ENCODE data around the gene CRACR2B. TPM values are rescaled to one million over a fixed set of nuclear protein-coding genes. Genes with fewer than 3 reads are reported as not detected.

CRACR2B gene
- total RNA-seq, 1 experiment from 2014 or later = 11.8 TPM

DNA sequence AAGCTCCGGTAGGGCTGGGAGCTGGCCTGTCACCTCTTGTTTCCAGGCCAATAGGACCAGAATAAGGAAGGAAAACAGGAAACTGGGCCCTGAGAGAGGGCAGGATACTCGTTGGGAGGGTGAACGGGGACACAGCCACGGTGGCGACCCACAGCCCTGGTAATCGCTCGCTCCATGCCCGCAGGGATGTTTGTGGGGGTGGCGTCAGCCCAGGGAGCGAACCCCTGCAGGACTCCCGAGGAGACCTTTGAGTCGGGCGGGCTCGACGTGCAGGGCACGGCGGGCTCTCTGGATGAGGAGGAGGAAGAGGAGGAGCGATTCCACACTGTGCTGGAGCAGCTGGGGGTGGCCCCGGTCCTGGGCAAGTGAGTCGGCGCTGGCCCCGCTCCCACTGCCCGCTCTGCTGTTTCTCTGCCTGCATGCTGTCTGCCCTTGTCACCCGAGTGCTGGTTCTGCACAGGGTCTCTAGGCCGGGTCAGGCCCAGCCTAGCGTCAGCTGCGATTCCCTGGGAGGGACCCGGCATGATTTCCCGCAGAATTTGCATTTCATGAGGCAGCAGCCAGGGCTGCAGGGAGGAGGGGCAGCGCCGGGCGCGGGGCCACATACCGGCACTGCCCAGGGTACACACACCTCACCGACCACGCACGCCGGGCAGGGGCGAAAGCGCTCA is 1.6 kb downstream of the CRACR2B start:
- H3K27me3 ChIP-seq (ENCODE audit: insufficient read depth, low read length) = no peaks in the 10 kb centered on the region
- BruUV-seq (replicated peaks) = no TSS peak
- POLR2A ChIA-PET = interaction anchor here (2.3 kb wide), 1 partner anchor 10 kb away, joined by 16 read pairs; the partner anchor contains the start of gene PNPLA2
- peaks cover 34 to 57% of the 10 kb centered on the region in 2 experiments for H3K4me1 ChIP-seq (ENCODE audit: control insufficient read depth in 1 of 2, insufficient read depth in 2 of 2, low read length in 2 of 2)
- peak overlapping the region; percentile 22; the same call in 1 of the 2 replicates for H3K27ac ChIP-seq (ENCODE audit: low read depth, low read length)
- CTCF ChIA-PET = no interaction called here
- no peaks in the 10 kb centered on the region for H3K9me3 ChIP-seq (ENCODE audit: control insufficient read depth in 1 of 2, insufficient read depth in 1 of 2, low read depth in 1 of 2, low read length in 2 of 2)
- intact Hi-C loops (cut with micrococcal nuclease) = no loop called here
- TF ChIP-seq TCF7L2 (IDR thresholded peaks at IDR 0.05; ENCODE audit: borderline replicate concordance, extremely low read depth, insufficient read depth, insufficient read length) = no peak
- no peak for TF ChIP-seq ZNF274 (IDR thresholded peaks at IDR 0.05; ENCODE audit: low read depth, low read length)
- no peak for TF ChIP-seq YY1 (IDR thresholded peaks at IDR 0.05; ENCODE audit: extremely low read depth, insufficient replicate concordance, low read depth, low read length)
- TF ChIP-seq EGR1 (IDR thresholded peaks at IDR 0.05; ENCODE audit: low read depth) = no peak
- TF ChIP-seq FOSL1 (IDR thresholded peaks at IDR 0.05; ENCODE audit: low read depth) = no peak
- TF ChIP-seq SIN3A (IDR thresholded peaks at IDR 0.05; ENCODE audit: low read depth) = no peak
- no peak for TF ChIP-seq SRF (IDR thresholded peaks at IDR 0.05; ENCODE audit: low read depth)
- TF ChIP-seq, protein P1, sequence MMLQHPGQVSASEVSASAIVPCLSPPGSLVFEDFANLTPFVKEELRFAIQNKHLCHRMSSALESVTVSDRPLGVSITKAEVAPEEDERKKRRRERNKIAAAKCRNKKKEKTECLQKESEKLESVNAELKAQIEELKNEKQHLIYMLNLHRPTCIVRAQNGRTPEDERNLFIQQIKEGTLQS (IDR thresholded peaks at IDR 0.05) = no peak
- TF ChIP-seq ZFX (IDR thresholded peaks at IDR 0.05) = no peak
- no peak for TF ChIP-seq EZH2phosphoT487 (IDR thresholded peaks at IDR 0.05; ENCODE audit: borderline replicate concordance)
- no peak for TF ChIP-seq POLR2AphosphoS5 (IDR thresholded peaks at IDR 0.05; ENCODE audit: low read depth, low read length)
- TF ChIP-seq RAD21 (IDR thresholded peaks at IDR 0.05; ENCODE audit: low read depth) = no peak
- TF ChIP-seq, protein P2, sequence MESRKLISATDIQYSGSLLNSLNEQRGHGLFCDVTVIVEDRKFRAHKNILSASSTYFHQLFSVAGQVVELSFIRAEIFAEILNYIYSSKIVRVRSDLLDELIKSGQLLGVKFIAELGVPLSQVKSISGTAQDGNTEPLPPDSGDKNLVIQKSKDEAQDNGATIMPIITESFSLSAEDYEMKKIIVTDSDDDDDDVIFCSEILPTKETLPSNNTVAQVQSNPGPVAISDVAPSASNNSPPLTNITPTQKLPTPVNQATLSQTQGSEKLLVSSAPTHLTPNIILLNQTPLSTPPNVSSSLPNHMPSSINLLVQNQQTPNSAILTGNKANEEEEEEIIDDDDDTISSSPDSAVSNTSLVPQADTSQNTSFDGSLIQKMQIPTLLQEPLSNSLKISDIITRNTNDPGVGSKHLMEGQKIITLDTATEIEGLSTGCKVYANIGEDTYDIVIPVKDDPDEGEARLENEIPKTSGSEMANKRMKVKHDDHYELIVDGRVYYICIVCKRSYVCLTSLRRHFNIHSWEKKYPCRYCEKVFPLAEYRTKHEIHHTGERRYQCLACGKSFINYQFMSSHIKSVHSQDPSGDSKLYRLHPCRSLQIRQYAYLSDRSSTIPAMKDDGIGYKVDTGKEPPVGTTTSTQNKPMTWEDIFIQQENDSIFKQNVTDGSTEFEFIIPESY (IDR thresholded peaks at IDR 0.05; ENCODE audit: extremely low read depth, insufficient replicate concordance, low read length) = no peak
- TF ChIP-seq, protein P3, sequence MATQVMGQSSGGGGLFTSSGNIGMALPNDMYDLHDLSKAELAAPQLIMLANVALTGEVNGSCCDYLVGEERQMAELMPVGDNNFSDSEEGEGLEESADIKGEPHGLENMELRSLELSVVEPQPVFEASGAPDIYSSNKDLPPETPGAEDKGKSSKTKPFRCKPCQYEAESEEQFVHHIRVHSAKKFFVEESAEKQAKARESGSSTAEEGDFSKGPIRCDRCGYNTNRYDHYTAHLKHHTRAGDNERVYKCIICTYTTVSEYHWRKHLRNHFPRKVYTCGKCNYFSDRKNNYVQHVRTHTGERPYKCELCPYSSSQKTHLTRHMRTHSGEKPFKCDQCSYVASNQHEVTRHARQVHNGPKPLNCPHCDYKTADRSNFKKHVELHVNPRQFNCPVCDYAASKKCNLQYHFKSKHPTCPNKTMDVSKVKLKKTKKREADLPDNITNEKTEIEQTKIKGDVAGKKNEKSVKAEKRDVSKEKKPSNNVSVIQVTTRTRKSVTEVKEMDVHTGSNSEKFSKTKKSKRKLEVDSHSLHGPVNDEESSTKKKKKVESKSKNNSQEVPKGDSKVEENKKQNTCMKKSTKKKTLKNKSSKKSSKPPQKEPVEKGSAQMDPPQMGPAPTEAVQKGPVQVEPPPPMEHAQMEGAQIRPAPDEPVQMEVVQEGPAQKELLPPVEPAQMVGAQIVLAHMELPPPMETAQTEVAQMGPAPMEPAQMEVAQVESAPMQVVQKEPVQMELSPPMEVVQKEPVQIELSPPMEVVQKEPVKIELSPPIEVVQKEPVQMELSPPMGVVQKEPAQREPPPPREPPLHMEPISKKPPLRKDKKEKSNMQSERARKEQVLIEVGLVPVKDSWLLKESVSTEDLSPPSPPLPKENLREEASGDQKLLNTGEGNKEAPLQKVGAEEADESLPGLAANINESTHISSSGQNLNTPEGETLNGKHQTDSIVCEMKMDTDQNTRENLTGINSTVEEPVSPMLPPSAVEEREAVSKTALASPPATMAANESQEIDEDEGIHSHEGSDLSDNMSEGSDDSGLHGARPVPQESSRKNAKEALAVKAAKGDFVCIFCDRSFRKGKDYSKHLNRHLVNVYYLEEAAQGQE (IDR thresholded peaks at IDR 0.05; ENCODE audit: low read depth) = no peak
- TF ChIP-seq, protein P4, sequence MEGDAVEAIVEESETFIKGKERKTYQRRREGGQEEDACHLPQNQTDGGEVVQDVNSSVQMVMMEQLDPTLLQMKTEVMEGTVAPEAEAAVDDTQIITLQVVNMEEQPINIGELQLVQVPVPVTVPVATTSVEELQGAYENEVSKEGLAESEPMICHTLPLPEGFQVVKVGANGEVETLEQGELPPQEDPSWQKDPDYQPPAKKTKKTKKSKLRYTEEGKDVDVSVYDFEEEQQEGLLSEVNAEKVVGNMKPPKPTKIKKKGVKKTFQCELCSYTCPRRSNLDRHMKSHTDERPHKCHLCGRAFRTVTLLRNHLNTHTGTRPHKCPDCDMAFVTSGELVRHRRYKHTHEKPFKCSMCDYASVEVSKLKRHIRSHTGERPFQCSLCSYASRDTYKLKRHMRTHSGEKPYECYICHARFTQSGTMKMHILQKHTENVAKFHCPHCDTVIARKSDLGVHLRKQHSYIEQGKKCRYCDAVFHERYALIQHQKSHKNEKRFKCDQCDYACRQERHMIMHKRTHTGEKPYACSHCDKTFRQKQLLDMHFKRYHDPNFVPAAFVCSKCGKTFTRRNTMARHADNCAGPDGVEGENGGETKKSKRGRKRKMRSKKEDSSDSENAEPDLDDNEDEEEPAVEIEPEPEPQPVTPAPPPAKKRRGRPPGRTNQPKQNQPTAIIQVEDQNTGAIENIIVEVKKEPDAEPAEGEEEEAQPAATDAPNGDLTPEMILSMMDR (IDR thresholded peaks at IDR 0.05 in 2 of 3, conservative IDR thresholded peaks at IDR 0.05 in 1 of 3; ENCODE audit: borderline replicate concordance in 1 of 3, insufficient read depth in 1 of 3, low read depth in 2 of 3, low read length in 2 of 3) = no peak
- no peak for TF ChIP-seq ELF1 (IDR thresholded peaks at IDR 0.05; ENCODE audit: borderline replicate concordance, low read depth)
- H3K4me2 ChIP-seq (ENCODE audit: low read length) = no peak overlapping the region
- no peak for DNase-seq (ENCODE audit: low read depth, low spot score)
- H4K20me1 ChIP-seq (ENCODE audit: insufficient read depth) = peaks cover 2% of the 10 kb centered on the region; the same call in 1 of the 2 replicates
- ATAC-seq = no peak
- no peaks in the 10 kb centered on the region for H3K36me3 ChIP-seq (ENCODE audit: control insufficient read depth in 1 of 2, insufficient read depth in 2 of 2, low read length in 2 of 2)
- no peaks in the 10 kb centered on the region for H3K9me2 ChIP-seq (ENCODE audit: insufficient read depth)
- no peak overlapping the region for H3K9ac ChIP-seq (ENCODE audit: low read length)
- H3K4me3 ChIP-seq (replicated peaks in 1 of 2; ENCODE audit: low read depth in 1 of 2, low read length in 2 of 2) = no peak overlapping the region
- no peak overlapping the region for H2AFZ ChIP-seq (ENCODE audit: low read depth, low read length, poor library complexity, severe bottlenecking)
- RAD21 ChIA-PET (ENCODE audit: low non-redundant PET in 1 of 2, low total read pairs in 2 of 2, uncharacterized antibody in 2 of 2, unreplicated experiment in 2 of 2) = no interaction called here
- H3K79me2 ChIP-seq (ENCODE audit: insufficient read depth, low read length) = peaks cover 22% of the 10 kb centered on the region

Measured in HCT116 (cell line).